ENCODE measurements around the gene CCNG2.

DNA sequence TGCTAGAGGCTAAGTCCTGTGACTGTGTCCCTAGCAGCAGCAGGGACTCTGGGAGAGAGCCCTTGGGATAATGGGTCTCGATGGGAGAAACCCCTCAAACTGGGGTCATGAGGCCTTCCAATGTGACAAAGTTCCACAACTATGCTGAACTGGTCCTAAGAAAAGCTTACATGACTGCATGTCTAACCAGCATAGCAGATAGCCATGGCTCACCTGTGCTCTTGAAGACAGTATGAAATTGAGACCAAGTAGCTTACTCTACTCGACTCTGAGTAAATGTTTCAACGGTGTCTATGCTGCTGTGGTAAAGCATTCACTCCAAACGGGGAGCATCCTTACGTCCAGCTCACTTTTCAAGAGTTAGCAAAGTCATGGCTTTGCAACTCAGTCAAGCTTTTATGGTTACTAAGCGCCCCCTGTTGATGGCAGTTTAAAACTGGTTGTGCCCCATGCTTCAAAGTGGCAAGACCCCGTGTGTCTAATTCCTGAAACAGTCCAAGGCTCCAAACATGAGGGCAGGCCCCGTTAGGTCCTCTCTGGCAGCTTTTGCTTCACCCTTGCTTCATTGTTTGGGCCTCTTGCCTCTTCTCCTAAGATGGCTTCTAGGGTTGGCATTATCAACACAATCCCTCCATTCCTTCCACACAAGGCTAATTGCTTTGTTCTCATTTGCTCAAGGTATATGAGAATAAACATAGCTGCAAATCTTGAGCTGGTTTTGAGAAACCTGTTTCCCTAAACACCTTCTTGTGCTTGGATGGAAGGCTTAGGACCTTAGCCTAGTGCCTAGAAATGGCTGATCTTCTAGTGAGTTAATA lies 46.6 kb downstream of the CCNG2 start:
- TF ChIP-seq, protein P1, sequence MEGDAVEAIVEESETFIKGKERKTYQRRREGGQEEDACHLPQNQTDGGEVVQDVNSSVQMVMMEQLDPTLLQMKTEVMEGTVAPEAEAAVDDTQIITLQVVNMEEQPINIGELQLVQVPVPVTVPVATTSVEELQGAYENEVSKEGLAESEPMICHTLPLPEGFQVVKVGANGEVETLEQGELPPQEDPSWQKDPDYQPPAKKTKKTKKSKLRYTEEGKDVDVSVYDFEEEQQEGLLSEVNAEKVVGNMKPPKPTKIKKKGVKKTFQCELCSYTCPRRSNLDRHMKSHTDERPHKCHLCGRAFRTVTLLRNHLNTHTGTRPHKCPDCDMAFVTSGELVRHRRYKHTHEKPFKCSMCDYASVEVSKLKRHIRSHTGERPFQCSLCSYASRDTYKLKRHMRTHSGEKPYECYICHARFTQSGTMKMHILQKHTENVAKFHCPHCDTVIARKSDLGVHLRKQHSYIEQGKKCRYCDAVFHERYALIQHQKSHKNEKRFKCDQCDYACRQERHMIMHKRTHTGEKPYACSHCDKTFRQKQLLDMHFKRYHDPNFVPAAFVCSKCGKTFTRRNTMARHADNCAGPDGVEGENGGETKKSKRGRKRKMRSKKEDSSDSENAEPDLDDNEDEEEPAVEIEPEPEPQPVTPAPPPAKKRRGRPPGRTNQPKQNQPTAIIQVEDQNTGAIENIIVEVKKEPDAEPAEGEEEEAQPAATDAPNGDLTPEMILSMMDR (IDR thresholded peaks at IDR 0.05; ENCODE audit: insufficient read depth, low read length, poor library complexity, severe bottlenecking) = no peak
- no peak for TF ChIP-seq EZH2phosphoT487 (conservative IDR thresholded peaks at IDR 0.05; ENCODE audit: low read length)
